SK-N-SH treated with all-trans-retinoic acid at 6 μM for 48 hours (cell line): ENCODE data around the gene SLCO1B3.

ENCODE experiments used
- BACH2 ChIP-seq: fragments of 250-450 bp; sonication (Bioruptor Pico); IDR thresholded peaks from 2 replicates; pipeline ENCODE4 v1.9.0; 2021; ENCODE audit warnings: mild to moderate bottlenecking, borderline replicate concordance
- ISL1 ChIP-seq: fragments of 250-450 bp; sonication (Bioruptor Pico); IDR thresholded peaks from 2 replicates; pipeline ENCODE4 v2.1.2; 2022; ENCODE audit warnings: mild to moderate bottlenecking, moderate library complexity
- PATZ1 ChIP-seq: fragments of 250-450 bp; sonication (Bioruptor Pico); IDR thresholded peaks from 2 replicates; pipeline ENCODE4 v1.8.0; 2020; ENCODE audit warnings: mild to moderate bottlenecking, moderate library complexity, borderline replicate concordance
- PPARA ChIP-seq: fragments of 250-450 bp; sonication (Bioruptor Pico); IDR thresholded peaks from 2 replicates; pipeline ENCODE4 v1.5.0; 2020; ENCODE audit warnings: mild to moderate bottlenecking, borderline replicate concordance
- RARB ChIP-seq: fragments of 250-450 bp; sonication (Bioruptor Pico); IDR thresholded peaks from 2 replicates; pipeline ENCODE4 v1.8.0; 2021; ENCODE audit warnings: mild to moderate bottlenecking, moderate library complexity
- ZC3H10 ChIP-seq: fragments of 250-450 bp; sonication (Bioruptor Pico); IDR thresholded peaks from 2 replicates; pipeline ENCODE4 v1.5.1; 2021; ENCODE audit warnings: mild to moderate bottlenecking, moderate library complexity
- ZFP3 ChIP-seq: fragments of 250-450 bp; sonication (Bioruptor Pico); IDR thresholded peaks from 2 replicates; pipeline ENCODE4 v1.5.0; 2020; ENCODE audit warnings: mild to moderate bottlenecking, moderate library complexity
- ZFP30 ChIP-seq: fragments of 450-650 bp; formaldehyde crosslinking; IDR thresholded peaks from 2 replicates; pipeline ENCODE4 v1.5.0; 2022; ENCODE audit warnings: mild to moderate bottlenecking, moderate library complexity

GRCh38 chr12:20798554-20798953, 12.0 kb upstream of the SLCO1B3 start:
- TF ChIP-seq PATZ1 (CRISPR knock-in tag) (no peak), RARB (CRISPR knock-in tag) (no peak), ISL1 (no peak), ZFP30 (CRISPR knock-in tag) (no peak), ZC3H10 (no peak), BACH2 (CRISPR knock-in tag) (no peak), ZFP3 (CRISPR knock-in tag) (no peak), PPARA (no peak)
